Endothelial cell of umbilical vein (primary cell): ENCODE results near the gene DAO. TPM values are rescaled to one million over a fixed set of nuclear protein-coding genes. Genes with fewer than 3 reads are reported as not detected.
A peak's percentile ranks its signal among the peaks of the same experiment; 100 is the strongest.

Experiments
- BruUV-seq: library from RNA; stranded (reverse); fragments of 400-500 nt; replicated peaks from 2 replicates; lab custom pipeline; 2021; lab: Mats Ljungman, UMichigan
- CTCF ChIA-PET: fragments of 300-600, 350-600 bp; sonication (Branson Sonifier 250); formaldehyde crosslinking; loops from one replicate; lab custom pipeline; 2021; ENCODE audit warnings: antibody characterized with exemption, inconsistent platforms; lab: Charles Lee
- POLR2A ChIA-PET: fragments of 300-600, 350-600 bp; sonication (Branson Sonifier 250); formaldehyde crosslinking; loops from one replicate; lab custom pipeline; 2021; ENCODE audit warnings: antibody characterized with exemption, inconsistent platforms; lab: Charles Lee
- DNase-seq: peaks from one replicate; pipeline ENCODE4 v3.0.0-alpha.2; 2011; ENCODE audit warnings: low read depth, low spot score
- FAIRE-seq: peaks from 2 replicates; lab custom pipeline; 2011; peaks lifted over from hg19 to GRCh38; lab: Jason Lieb, UNC
- H2AFZ ChIP-seq: 2 replicates; pipeline ENCODE4 v1.6.0; 2012; ENCODE audit warnings: low read depth, low read length, control low read depth, inconsistent platforms
- H3K27ac ChIP-seq: 2 replicates; pipeline ENCODE4 v1.5.1; 2011; ENCODE audit warnings: low read depth, mild to moderate bottlenecking, control low read depth, low read length, moderate library complexity; ENCODE audit not compliant: insufficient read depth
- H3K27me3 ChIP-seq, 2 experiments: 2 replicates each; pipeline versions ENCODE4 v1.6.0 to v1.6.1; 2011; ENCODE audit warnings: low read length in 2 of 2, mixed read lengths in 1 of 2; ENCODE audit not compliant: control insufficient read depth in 2 of 2, insufficient read depth in 2 of 2
- H3K36me3 ChIP-seq, 2 experiments: 2 replicates in 1 of 2; 3 replicates in 1 of 2; pipeline ENCODE4 v1.5.1; 2011; ENCODE audit warnings: low read length in 2 of 2, mild to moderate bottlenecking in 1 of 2, moderate library complexity in 1 of 2; ENCODE audit not compliant: control insufficient read depth in 2 of 2, insufficient read depth in 2 of 2; ENCODE audit errors: extremely low read depth in 1 of 2
- H3K4me1 ChIP-seq: 3 replicates; pipeline ENCODE4 v1.5.1; 2011; ENCODE audit warnings: mild to moderate bottlenecking, low read length; ENCODE audit not compliant: control insufficient read depth, insufficient read depth; ENCODE audit errors: extremely low read depth
- H3K4me2 ChIP-seq: 2 replicates; pipeline ENCODE4 v1.6.1; 2011; ENCODE audit warnings: low read length, control low read depth, mixed read lengths; ENCODE audit not compliant: insufficient read depth
- H3K4me3 ChIP-seq, 3 experiments: fragments of 200-600 bp in 1 of 3; sonication (generic), shearing (Covaris generic) in 1 of 3; replicated peaks in 1 of 3; 2 replicates each; pipeline ENCODE4 v1.5.1; 2011 to 2016; ENCODE audit warnings: control low read depth in 3 of 3, low read length in 3 of 3, mild to moderate bottlenecking in 2 of 3, inconsistent platforms in 1 of 3, low read depth in 1 of 3, moderate library complexity in 1 of 3; ENCODE audit not compliant: insufficient read depth in 1 of 3
- H3K79me2 ChIP-seq: 2 replicates; pipeline ENCODE4 v1.6.0; 2012; ENCODE audit warnings: low read length, inconsistent platforms; ENCODE audit not compliant: control insufficient read depth, insufficient read depth
- H3K9ac ChIP-seq: replicated peaks from 2 replicates; pipeline ENCODE3; 2011; ENCODE audit warnings: low read length, control low read depth; ENCODE audit not compliant: insufficient read depth; ENCODE audit errors: extremely low read depth
- H3K9me1 ChIP-seq: replicated peaks from 3 replicates; pipeline ENCODE4 v1.6.0; 2011; ENCODE audit warnings: mild to moderate bottlenecking, low read length; ENCODE audit not compliant: control insufficient read depth, insufficient read depth; ENCODE audit errors: extremely low read depth
- H3K9me3 ChIP-seq: replicated peaks from 2 replicates; pipeline ENCODE4 v1.5.1; 2012; ENCODE audit warnings: low read length, inconsistent platforms; ENCODE audit not compliant: control insufficient read depth, insufficient read depth
- H4K20me1 ChIP-seq: replicated peaks from 2 replicates; pipeline ENCODE3; 2011; ENCODE audit warnings: mild to moderate bottlenecking, low read length; ENCODE audit not compliant: control insufficient read depth, insufficient read depth; ENCODE audit errors: extremely low read depth
- CTCF ChIP-seq, 2 donors: IDR thresholded peaks; 1 replicate in 1 of 2; 2 replicates in 1 of 2; pipeline ENCODE4 v1.5.1; 2011; ENCODE audit warnings: low read length in 2 of 2, mild to moderate bottlenecking in 2 of 2, moderate library complexity in 2 of 2, control low read depth in 1 of 2, inconsistent platforms in 1 of 2, low read depth in 1 of 2; ENCODE audit not compliant: insufficient read depth in 1 of 2; ENCODE audit errors: extremely low read depth in 1 of 2
- EZH2 ChIP-seq: IDR thresholded peaks from 2 replicates; pipeline ENCODE4 v1.6.1; 2012; ENCODE audit warnings: borderline replicate concordance, low read depth, mild to moderate bottlenecking, moderate library complexity, low read length, inconsistent platforms; ENCODE audit not compliant: severe bottlenecking
- FOS ChIP-seq: IDR thresholded peaks from 2 replicates; pipeline ENCODE4 v1.6.1; 2011; ENCODE audit warnings: mild to moderate bottlenecking, low read length, moderate library complexity, borderline replicate concordance; ENCODE audit not compliant: insufficient read depth
- GATA2 ChIP-seq: IDR thresholded peaks from 2 replicates; pipeline ENCODE4 v1.7.0; 2011; ENCODE audit warnings: low read depth, mild to moderate bottlenecking, moderate library complexity, mixed read lengths, low read length; ENCODE audit not compliant: insufficient read length, insufficient read depth
- JUN ChIP-seq: IDR thresholded peaks from 2 replicates; pipeline ENCODE4 v1.6.1; 2011; ENCODE audit warnings: borderline replicate concordance, low read depth; ENCODE audit not compliant: insufficient read length, insufficient read depth
- MAX ChIP-seq: IDR thresholded peaks from 2 replicates; pipeline ENCODE4 v1.6.1; 2011; ENCODE audit not compliant: insufficient read depth, insufficient read length
- MYC ChIP-seq: IDR thresholded peaks from one replicate; pipeline ENCODE4 v1.6.1; 2011; ENCODE audit warnings: mild to moderate bottlenecking, low read depth, low read length
- POLR2A ChIP-seq: IDR thresholded peaks from 2 replicates; pipeline ENCODE4 v1.6.1; 2012; ENCODE audit warnings: low read depth, mild to moderate bottlenecking, control low read depth, low read length
- POLR2AphosphoS5 ChIP-seq: IDR thresholded peaks from 2 replicates; pipeline ENCODE4 v1.6.1; 2012; ENCODE audit warnings: low read depth, mild to moderate bottlenecking, control low read depth, low read length, moderate library complexity; ENCODE audit not compliant: insufficient read depth
- dilution Hi-C: fragments of 300-500 bp; cut with MboI; formaldehyde crosslinking; loops from one replicate; pipeline ENCODE4 v1.15.0; 2019; ENCODE audit warnings: low sequenced_read_pairs; ENCODE audit not compliant: extremely low pct_ligation_motif_present
- intact Hi-C: fragments of 100-400 bp; cut with micrococcal nuclease; formaldehyde crosslinking; loops from one replicate; pipeline ENCODE4 v1.10.0; 2022
- polyA plus RNA-seq, 4 experiments: library from polyadenylated mRNA; depleted of rRNA in 3 of 4; stranded (reverse) in 3 of 4; unstranded in 1 of 4; fragments of >200 nt; gene quantifications; 2 replicates each; pipeline versions ENCODE4 v1.2.1 to v1.2.3, GENCODE V29; 2011 to 2012; ENCODE audit warnings: missing spikeins in 1 of 4
- total RNA-seq: library from RNA; stranded (reverse); gene quantifications from 2 replicates; pipeline ENCODE4 v1.2.3, GENCODE V29; 2021

The DAO gene
- total and polyA plus RNA-seq, 2 donors (not counting 3 experiments of a cell fraction or from before 2014, with no cell fraction given) = not detected

GRCh38 chr12:108831309-108831991, 48.4 kb upstream of the DAO start:
- dilution Hi-C loops (loop anchor here (25.0 kb wide), 1 partner anchor 169 kb away; no protein-coding TSS in a partner anchor), intact Hi-C loops (no loop called here)
- H3K4me3 ChIP-seq = no peak overlapping the region
- no peaks in the 10 kb centered on the region for H3K9me1 ChIP-seq
- H3K79me2 ChIP-seq = peaks cover 51% of the 10 kb centered on the region
- no peak overlapping the region for H3K9ac ChIP-seq
- H3K9me3 ChIP-seq = no peaks in the 10 kb centered on the region
- POLR2A ChIA-PET = no interaction called here
- DNase-seq = no peak
- H3K36me3 ChIP-seq = peaks cover 16 to 22% of the 10 kb centered on the region in 2 experiments
- H3K27ac ChIP-seq = peak overlapping the region; percentile 10
- TF ChIP-seq MYC = no peak
- no peak for TF ChIP-seq GATA2
- TF ChIP-seq JUN = no peak
- no peak for TF ChIP-seq CTCF (IDR thresholded peaks at IDR 0.05; ENCODE audit: extremely low read depth in 1 of 2, insufficient read depth in 1 of 2, low read depth in 1 of 2, low read length in 2 of 2)
- no peak for TF ChIP-seq POLR2AphosphoS5
- TF ChIP-seq MAX = no peak
- no peak for TF ChIP-seq FOS
- no peak for TF ChIP-seq POLR2A
- no peak for TF ChIP-seq EZH2
- BruUV-seq = no TSS peak
- H3K4me1 ChIP-seq = peaks cover 70% of the 10 kb centered on the region
- no peaks in the 10 kb centered on the region for H4K20me1 ChIP-seq
- no peaks in the 10 kb centered on the region for H3K27me3 ChIP-seq
- no peak for FAIRE-seq
- H2AFZ ChIP-seq = no peak overlapping the region
- CTCF ChIA-PET = interaction anchor here (1.8 kb wide), 1 partner anchor 28 kb away, joined by 12 read pairs; no protein-coding TSS in a partner anchor
- no peak overlapping the region for H3K4me2 ChIP-seq
